ENCODE data around the gene TRABD2A. TPM values are rescaled to one million over a fixed set of nuclear protein-coding genes. Genes with fewer than 3 reads are reported as not detected.

Gene TRABD2A
- total RNA-seq, 1 donor from 2014 or later, result 4.5 TPM

GRCh38 chr2:84841577-84841976, 39.3 kb downstream of the TRABD2A start:
- no peak for ATAC-seq (ENCODE audit: low read depth)
- H3K36me3 Mint-ChIP-seq (ENCODE audit: low read depth), result peaks cover 17% of the 10 kb centered on the region
- no peak overlapping the region for H3K4me3 Mint-ChIP-seq
- TF ChIP-seq CTCF (IDR thresholded peaks at IDR 0.05), result no peak
- H3K27ac Mint-ChIP-seq, result no peak overlapping the region
- POLR2A ChIA-PET, result no interaction called here
- peaks cover 4% of the 10 kb centered on the region for H3K9me3 Mint-ChIP-seq
- intact Hi-C loops (cut with micrococcal nuclease), result no loop called here
- CTCF ChIA-PET, result no interaction called here
- DNase-seq, result no peak
- no peaks in the 10 kb centered on the region for H3K27me3 Mint-ChIP-seq
- peaks cover 24% of the 10 kb centered on the region for H3K4me1 Mint-ChIP-seq

GRCh38 chr2:84840306-84840705, 40.6 kb downstream of the TRABD2A start:
- Mint-ChIP-seq H3K36me3 (ENCODE audit: low read depth) (peaks cover 24% of the 10 kb centered on the region), H3K27ac (no peak overlapping the region), H3K4me1 (peaks cover 11% of the 10 kb centered on the region), H3K27me3 (no peaks in the 10 kb centered on the region), H3K9me3 (peaks cover 12% of the 10 kb centered on the region), H3K4me3 (no peak overlapping the region)
- ChIA-PET POLR2A (no interaction called here), CTCF (no interaction called here)
- intact Hi-C loops (cut with micrococcal nuclease), result no loop called here
- no peak for DNase-seq
- TF ChIP-seq CTCF (IDR thresholded peaks at IDR 0.05), result no peak
- ATAC-seq (ENCODE audit: low read depth), result no peak

- peaks cover 14% of the 10 kb centered on the region for H3K9me3 Mint-ChIP-seq
- TF ChIP-seq CTCF (IDR thresholded peaks at IDR 0.05), result no peak
- DNase-seq, result no peak
- no peaks in the 10 kb centered on the region for H3K27me3 Mint-ChIP-seq
- ChIA-PET CTCF (no interaction called here), POLR2A (no interaction called here)
- no peak overlapping the region for H3K4me3 Mint-ChIP-seq
- H3K27ac Mint-ChIP-seq, result no peak overlapping the region
- H3K4me1 Mint-ChIP-seq, result peaks cover 10% of the 10 kb centered on the region
- H3K36me3 Mint-ChIP-seq (ENCODE audit: low read depth), result peaks cover 24% of the 10 kb centered on the region
- ATAC-seq (ENCODE audit: low read depth), result no peak
- intact Hi-C loops (cut with micrococcal nuclease), result no loop called here
Measured at GRCh38 chr2:84839851-84840250, 41.0 kb downstream of the TRABD2A start.

GRCh38 chr2:84838434-84839145, 42.3 kb downstream of the TRABD2A start:
- peaks cover 5% of the 10 kb centered on the region for H3K4me1 Mint-ChIP-seq
- no peak overlapping the region for H3K4me3 Mint-ChIP-seq
- no peaks in the 10 kb centered on the region for H3K27me3 Mint-ChIP-seq
- H3K9me3 Mint-ChIP-seq, result peaks cover 14% of the 10 kb centered on the region
- H3K36me3 Mint-ChIP-seq (ENCODE audit: low read depth), result peaks cover 24% of the 10 kb centered on the region
- no peak for TF ChIP-seq CTCF (IDR thresholded peaks at IDR 0.05)
- intact Hi-C loops (cut with micrococcal nuclease), result no loop called here
- ChIA-PET CTCF (interaction anchor here (1.3 kb wide), 1 partner anchor 11 kb away, joined by 3 read pairs; no protein-coding TSS in a partner anchor), POLR2A (no interaction called here)
- no peak for DNase-seq
- no peak overlapping the region for H3K27ac Mint-ChIP-seq
- no peak for ATAC-seq (ENCODE audit: low read depth)

- CTCF ChIA-PET, result no interaction called here
- DNase-seq, result no peak
- H3K9me3 Mint-ChIP-seq, result peaks cover 14% of the 10 kb centered on the region
- H3K4me3 Mint-ChIP-seq, result no peak overlapping the region
- POLR2A ChIA-PET, result interaction anchor here (0.6 kb wide), 1 partner anchor 179 kb away, joined by 8 read pairs; no protein-coding TSS in a partner anchor
- TF ChIP-seq CTCF (IDR thresholded peaks at IDR 0.05), result no peak
- intact Hi-C loops (cut with micrococcal nuclease), result no loop called here
- H3K36me3 Mint-ChIP-seq (ENCODE audit: low read depth), result peaks cover 24% of the 10 kb centered on the region
- ATAC-seq (ENCODE audit: low read depth), result no peak
- no peak overlapping the region for H3K27ac Mint-ChIP-seq
- peaks cover 22% of the 10 kb centered on the region for H3K4me1 Mint-ChIP-seq
- H3K27me3 Mint-ChIP-seq, result no peaks in the 10 kb centered on the region
Measured at GRCh38 chr2:84836215-84836614, 44.7 kb downstream of the TRABD2A start.
